22Rv1 (cell line): ENCODE data around the gene CADM1.

Source experiments
- H3K27ac ChIP-seq: fragments of 450-650 bp; 2 replicates; pipeline ENCODE4 v1.5.1; 2017
- CTCF ChIP-seq: fragments of 450-650 bp; IDR thresholded peaks from 2 replicates; pipeline ENCODE4 v1.5.1; 2017; ENCODE audit warnings: mild to moderate bottlenecking
- ZFX ChIP-seq: fragments of 450-650 bp; IDR thresholded peaks from 2 replicates; pipeline ENCODE4 v1.6.1; 2017; ENCODE audit warnings: antibody characterized with exemption, borderline replicate concordance

The CADM1 gene

GRCh38 chr11:115123641-115124040 lies 380.6 kb downstream of the CADM1 start:
- H3K27ac ChIP-seq = no peak overlapping the region
- no peak for TF ChIP-seq ZFX
- no peak for TF ChIP-seq CTCF

GRCh38 chr11:115122274-115122673 lies 381.9 kb downstream of the CADM1 start:
- no peak for TF ChIP-seq CTCF
- no peak for TF ChIP-seq ZFX
- H3K27ac ChIP-seq = no peak overlapping the region
